Neural progenitor cell (in vitro differentiated cells): ENCODE results near the gene KAZN. TPM values are rescaled to one million over a fixed set of nuclear protein-coding genes. Genes with fewer than 3 reads are reported as not detected.
A peak's percentile ranks its signal among the peaks of the same experiment; 100 is the strongest.

Experiments
- DNase-seq: peaks from one replicate; pipeline ENCODE4 v3.0.0-alpha.2; 2016; ENCODE audit warnings: low spot score
- H2AFZ ChIP-seq: fragments of 200-600 bp; sonication (generic); replicated peaks from 2 replicates; pipeline ENCODE4 v1.6.1; 2016; ENCODE audit warnings: antibody characterized with exemption
- H3F3A ChIP-seq: fragments of 200-600 bp; sonication (generic); 2 replicates; pipeline ENCODE4 v1.6.1; 2016; ENCODE audit warnings: antibody characterized with exemption, low read depth
- H3K27ac ChIP-seq: fragments of 200-600 bp; sonication (generic); 2 replicates; pipeline ENCODE4 v1.5.1; 2016; ENCODE audit warnings: mild to moderate bottlenecking
- H3K27me3 ChIP-seq: fragments of 200-600 bp; sonication (generic); 2 replicates; pipeline ENCODE4 v1.6.1; 2016; ENCODE audit warnings: mild to moderate bottlenecking, moderate library complexity
- H3K36me3 ChIP-seq: fragments of 200-600 bp; sonication (generic); 2 replicates; pipeline ENCODE4 v1.5.1; 2016
- H3K4me1 ChIP-seq: fragments of 200-600 bp; sonication (generic); 2 replicates; pipeline ENCODE4 v1.6.1; 2016; ENCODE audit warnings: mixed run types
- H3K4me2 ChIP-seq: fragments of 200-600 bp; sonication (generic); 2 replicates; pipeline ENCODE4 v1.6.1; 2016
- H3K4me3 ChIP-seq: fragments of 200-600 bp; sonication (generic); 2 replicates; pipeline ENCODE4 v1.5.1; 2016
- H3K79me2 ChIP-seq: fragments of 200-600 bp; sonication (generic); 2 replicates; pipeline ENCODE4 v1.6.1; 2016; ENCODE audit warnings: low read depth
- H3K9ac ChIP-seq: fragments of 200-600 bp; sonication (generic); 2 replicates; pipeline ENCODE4 v1.6.1; 2016
- H3K9me3 ChIP-seq: fragments of 200-600 bp; sonication (generic); 2 replicates; pipeline ENCODE4 v1.5.1; 2016; ENCODE audit warnings: low read depth
- H4K20me1 ChIP-seq: fragments of 200-600 bp; sonication (generic); 2 replicates; pipeline ENCODE4 v1.6.1; 2016; ENCODE audit warnings: low read depth
- H3K27ac Mint-ChIP-seq: 3 replicates; pipeline ENCODE4 v1.8.0; 2021; ENCODE audit warnings: mixed read lengths
- H3K27me3 Mint-ChIP-seq: 2 replicates; pipeline ENCODE4 v1.8.0; 2022; ENCODE audit warnings: low read depth, mild to moderate bottlenecking, inconsistent platforms, moderate library complexity, mixed read lengths; ENCODE audit not compliant: insufficient read depth
- H3K36me3 Mint-ChIP-seq: 3 replicates; pipeline ENCODE4 v1.8.0; 2021; ENCODE audit warnings: mixed read lengths
- H3K4me1 Mint-ChIP-seq: 3 replicates; pipeline ENCODE4 v1.8.0; 2021; ENCODE audit warnings: mixed read lengths
- H3K4me3 Mint-ChIP-seq: 3 replicates; pipeline ENCODE4 v1.8.0; 2021; ENCODE audit warnings: mild to moderate bottlenecking, moderate library complexity, mixed read lengths
- H3K9me3 Mint-ChIP-seq: 3 replicates; pipeline ENCODE4 v1.8.0; 2020; ENCODE audit warnings: mixed read lengths
- EZH2 ChIP-seq: fragments of 200-600 bp; sonication (generic); IDR thresholded peaks from 2 replicates; pipeline ENCODE4 v1.6.1; 2017; ENCODE audit warnings: antibody characterized with exemption, mild to moderate bottlenecking, moderate library complexity
- EZH2phosphoT487 ChIP-seq: fragments of 200-600 bp; sonication (generic); IDR thresholded peaks from 2 replicates; pipeline ENCODE4 v1.6.1; 2017; ENCODE audit warnings: antibody characterized with exemption
- total RNA-seq: library from RNA; depleted of rRNA; stranded (reverse); fragments of >200 nt; gene quantifications from 2 replicates; pipeline ENCODE4 v1.2.3, GENCODE V29; 2015; ENCODE audit warnings: low replicate concordance
- TF ChIP-seq, protein P1 (sequence below): fragments of 200-600 bp; sonication (generic); IDR thresholded peaks from 2 replicates; pipeline ENCODE4 v1.5.1; 2017; ENCODE audit warnings: antibody characterized with exemption, mild to moderate bottlenecking

KAZN gene
- total RNA-seq, 1 donor from 2014 or later: 6.1 TPM

DNA sequence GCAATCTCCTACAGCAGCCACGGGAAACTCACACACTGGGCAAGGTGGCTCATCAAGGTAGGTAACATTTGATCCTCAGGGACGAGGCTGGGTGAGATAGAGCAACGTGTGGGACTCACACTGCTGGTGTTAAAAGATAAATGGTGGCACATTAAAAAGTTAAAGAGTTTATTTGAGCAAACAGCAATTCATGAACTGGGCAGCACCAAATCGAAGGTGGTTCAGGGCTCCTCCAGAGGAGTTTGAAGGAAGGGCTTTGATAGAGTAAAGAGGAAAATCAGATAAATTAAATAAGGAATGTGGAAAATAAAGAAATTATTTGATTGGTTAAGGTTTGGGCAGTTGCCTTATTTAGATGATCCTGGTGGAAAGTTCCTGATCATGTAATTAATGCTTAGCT lies 531.5 kb downstream of the KAZN start:
- no peak overlapping the region for H3K4me2 ChIP-seq

DNA sequence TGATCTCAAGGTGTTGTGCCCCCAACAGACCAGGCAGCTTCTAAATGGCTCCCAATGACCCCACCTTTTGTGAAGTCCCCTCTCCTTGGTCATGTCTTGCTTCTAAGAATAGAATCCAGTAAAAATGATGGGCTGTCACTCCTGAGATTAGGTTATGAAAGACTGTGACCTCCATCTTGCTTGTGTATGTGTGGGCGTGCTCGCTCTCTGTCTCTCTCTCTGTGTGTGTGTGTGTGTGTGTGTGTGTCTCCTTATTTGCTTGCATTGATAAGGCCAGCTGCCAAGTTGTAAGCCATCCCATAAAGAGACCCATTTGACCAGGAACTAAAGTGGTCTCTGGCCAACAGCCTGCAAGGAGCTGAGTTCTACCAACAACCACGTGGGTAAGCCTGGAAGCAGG lies 532.1 kb downstream of the KAZN start:
- H2AFZ ChIP-seq: no peak overlapping the region
- H3K79me2 ChIP-seq: no peaks in the 10 kb centered on the region
- H3K4me3 ChIP-seq: no peak overlapping the region
- H3K4me2 ChIP-seq: no peak overlapping the region
- no peaks in the 10 kb centered on the region for H4K20me1 ChIP-seq
- TF ChIP-seq EZH2phosphoT487: no peak
- no peak for TF ChIP-seq EZH2
- TF ChIP-seq, protein P1, sequence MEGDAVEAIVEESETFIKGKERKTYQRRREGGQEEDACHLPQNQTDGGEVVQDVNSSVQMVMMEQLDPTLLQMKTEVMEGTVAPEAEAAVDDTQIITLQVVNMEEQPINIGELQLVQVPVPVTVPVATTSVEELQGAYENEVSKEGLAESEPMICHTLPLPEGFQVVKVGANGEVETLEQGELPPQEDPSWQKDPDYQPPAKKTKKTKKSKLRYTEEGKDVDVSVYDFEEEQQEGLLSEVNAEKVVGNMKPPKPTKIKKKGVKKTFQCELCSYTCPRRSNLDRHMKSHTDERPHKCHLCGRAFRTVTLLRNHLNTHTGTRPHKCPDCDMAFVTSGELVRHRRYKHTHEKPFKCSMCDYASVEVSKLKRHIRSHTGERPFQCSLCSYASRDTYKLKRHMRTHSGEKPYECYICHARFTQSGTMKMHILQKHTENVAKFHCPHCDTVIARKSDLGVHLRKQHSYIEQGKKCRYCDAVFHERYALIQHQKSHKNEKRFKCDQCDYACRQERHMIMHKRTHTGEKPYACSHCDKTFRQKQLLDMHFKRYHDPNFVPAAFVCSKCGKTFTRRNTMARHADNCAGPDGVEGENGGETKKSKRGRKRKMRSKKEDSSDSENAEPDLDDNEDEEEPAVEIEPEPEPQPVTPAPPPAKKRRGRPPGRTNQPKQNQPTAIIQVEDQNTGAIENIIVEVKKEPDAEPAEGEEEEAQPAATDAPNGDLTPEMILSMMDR: no peak
- peaks cover 9% of the 10 kb centered on the region for H3K9me3 Mint-ChIP-seq
- H3F3A ChIP-seq: no peaks in the 10 kb centered on the region
- no peaks in the 10 kb centered on the region for H3K36me3 Mint-ChIP-seq
- H3K4me3 Mint-ChIP-seq: peak overlapping the region; percentile 53
- DNase-seq: no peak
- H3K9ac ChIP-seq: no peak overlapping the region
- peaks cover 6% of the 10 kb centered on the region for H3K27me3 Mint-ChIP-seq
- H3K27ac Mint-ChIP-seq: no peak overlapping the region
- no peak overlapping the region for H3K27ac ChIP-seq
- H3K27me3 ChIP-seq: no peaks in the 10 kb centered on the region
- no peaks in the 10 kb centered on the region for H3K36me3 ChIP-seq
- H3K4me1 Mint-ChIP-seq: peaks cover 5% of the 10 kb centered on the region
- H3K4me1 ChIP-seq: no peaks in the 10 kb centered on the region
- no peaks in the 10 kb centered on the region for H3K9me3 ChIP-seq

More for the DNA sequence above, 531.5 kb downstream of the KAZN start:
- Mint-ChIP-seq H3K9me3 (peaks cover 9% of the 10 kb centered on the region), H3K27ac (no peak overlapping the region), H3K4me3 (no peak overlapping the region), H3K27me3 (peaks cover 6% of the 10 kb centered on the region), H3K36me3 (no peaks in the 10 kb centered on the region), H3K4me1 (peaks cover 2% of the 10 kb centered on the region)
- Histone ChIP-seq H3K9ac (no peak overlapping the region), H2AFZ (no peak overlapping the region), H3K9me3 (no peaks in the 10 kb centered on the region), H3K4me1 (no peaks in the 10 kb centered on the region), H3K4me3 (no peak overlapping the region), H3K79me2 (no peaks in the 10 kb centered on the region), H3K27me3 (no peaks in the 10 kb centered on the region), H3F3A (no peaks in the 10 kb centered on the region), H4K20me1 (no peaks in the 10 kb centered on the region), H3K27ac (no peak overlapping the region), H3K36me3 (no peaks in the 10 kb centered on the region)
- TF ChIP-seq EZH2phosphoT487 (no peak), EZH2 (no peak)
- TF ChIP-seq, protein P1: no peak
- no peak for DNase-seq

DNA sequence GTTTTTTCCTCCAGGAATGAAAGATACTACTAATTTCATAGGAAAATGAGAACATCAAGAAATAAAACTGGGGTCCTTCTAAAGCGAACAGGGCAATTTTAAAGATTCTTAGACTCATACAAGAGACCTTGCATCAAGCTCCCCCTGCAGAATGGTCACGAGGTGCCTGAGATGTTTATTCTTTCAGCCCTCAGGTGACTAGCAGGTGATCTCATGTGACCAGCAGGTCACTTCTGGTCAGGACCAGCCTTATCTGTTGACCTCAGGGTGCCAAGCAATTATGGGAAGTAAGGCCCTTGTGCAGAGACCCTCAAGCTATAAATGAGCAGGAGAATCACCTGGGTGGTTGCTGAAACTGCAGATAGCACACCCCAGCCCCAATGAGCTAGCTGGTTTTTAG lies 534.5 kb downstream of the KAZN start:
- H3K36me3 ChIP-seq: no peaks in the 10 kb centered on the region
- H3K79me2 ChIP-seq: no peaks in the 10 kb centered on the region
- H3K4me1 ChIP-seq: no peaks in the 10 kb centered on the region
- H3K4me1 Mint-ChIP-seq: peaks cover 19% of the 10 kb centered on the region
- H4K20me1 ChIP-seq: no peaks in the 10 kb centered on the region
- H3K36me3 Mint-ChIP-seq: no peaks in the 10 kb centered on the region
- H3K27me3 Mint-ChIP-seq: peaks cover 12% of the 10 kb centered on the region
- TF ChIP-seq EZH2 (no peak), EZH2phosphoT487 (no peak)
- TF ChIP-seq, protein P1: no peak
- no peak overlapping the region for H2AFZ ChIP-seq
- no peaks in the 10 kb centered on the region for H3K9me3 ChIP-seq
- no peak overlapping the region for H3K9ac ChIP-seq
- H3K9me3 Mint-ChIP-seq: peaks cover 9% of the 10 kb centered on the region
- no peak for DNase-seq
- no peak overlapping the region for H3K4me2 ChIP-seq
- H3K27ac ChIP-seq: no peak overlapping the region
- H3K4me3 Mint-ChIP-seq: no peak overlapping the region
- no peaks in the 10 kb centered on the region for H3K27me3 ChIP-seq
- H3K4me3 ChIP-seq: no peak overlapping the region
- H3K27ac Mint-ChIP-seq: no peak overlapping the region
- H3F3A ChIP-seq: no peaks in the 10 kb centered on the region
